ENCODE data around the gene RBM38. TPM values are rescaled to one million over a fixed set of nuclear protein-coding genes. Genes with fewer than 3 reads are reported as not detected.

Gene RBM38
- total and polyA plus RNA-seq, 10 of the 15 experiments (the other 5 are each of a cell fraction or from before 2014, with no cell fraction given), result 0.32 to 118 (median 25.2) TPM

GRCh38 chr20:57411406-57412283, 20.4 kb downstream of the RBM38 start:
- 76% methylated on average over 30 of the region's 31 CpGs for WGBS (ENCODE audit: insufficient coverage, insufficient replicate concordance, low lambda C conversion rate, missing lambda C conversion rate)
- no peaks in the 10 kb centered on the region for H3K27me3 ChIP-seq (replicated peaks in 1 of 2; ENCODE audit: control insufficient read depth in 2 of 2, insufficient read depth in 2 of 2, low read length in 1 of 2)
- no peaks in the 10 kb centered on the region for H3K79me2 ChIP-seq (ENCODE audit: control insufficient read depth, insufficient read depth, low read length)
- H3K36me3 ChIP-seq (ENCODE audit: control insufficient read depth in 2 of 2, insufficient read depth in 2 of 2, low read length in 1 of 2), result peaks cover 11 to 20% of the 10 kb centered on the region in 2 experiments; a peak in 3 of 4 replicates
- ChIA-PET POLR2A (interaction anchor here (1.0 to 2.0 kb wide), 5 partner anchors 10 to 82 kb away, joined by 3 to 7 read pairs (median 3); no protein-coding TSS in a partner anchor), SMC1A (ENCODE audit: uncharacterized antibody, unreplicated experiment) (interaction anchor here (0.8 to 3.3 kb wide), 10 partner anchors 12 to 82 kb away, joined by 3 to 8 read pairs (median 4); no protein-coding TSS in a partner anchor), CTCF (interaction anchor here (1.0 to 2.1 kb wide), 5 partner anchors 13 to 87 kb away, joined by 3 to 8 read pairs (median 5); no protein-coding TSS in a partner anchor), RAD21 (ENCODE audit: unreplicated experiment) (interaction anchor here (0.8 to 2.5 kb wide), 9 partner anchors 11 to 71 kb away, joined by 3 to 20 read pairs (median 7); no protein-coding TSS in a partner anchor)
- TF ChIP-seq ATF2 (IDR thresholded peaks at IDR 0.05; ENCODE audit: low read length) (no peak), POLR2A (IDR thresholded peaks at IDR 0.05; ENCODE audit: low read depth, low read length) (0 out of 2 replicates have a peak, but pooled peaks have one; percentile 10)
- DNase-seq (ENCODE audit: low read depth, low spot score), result no peak
- intact Hi-C loops (cut with micrococcal nuclease; ENCODE audit: unreplicated experiment), result no loop called here
- no peak overlapping the region for H3K4me3 ChIP-seq
- H3K27ac ChIP-seq (ENCODE audit: control insufficient read depth, insufficient read depth), result no peak overlapping the region
- no peaks in the 10 kb centered on the region for H3K4me1 ChIP-seq (ENCODE audit: control insufficient read depth, insufficient read depth, low read length)
- no peak overlapping the region for H3K4me2 ChIP-seq (ENCODE audit: control insufficient read depth, insufficient read depth)
- no peak overlapping the region for H3K9ac ChIP-seq (ENCODE audit: control insufficient read depth, insufficient read depth, low read length)
- in situ Hi-C loops (cut with MboI), result no loop called here
- no TSS peak for BruUV-seq (replicated peaks)
- peaks cover 2% of the 10 kb centered on the region; the same call in 1 of the 2 replicates for H4K20me1 ChIP-seq (ENCODE audit: control insufficient read depth, insufficient read depth)
- no peak for FAIRE-seq
- H3K9me3 ChIP-seq (replicated peaks; ENCODE audit: control insufficient read depth, insufficient read depth, low read length), result no peaks in the 10 kb centered on the region
- peak; percentile 35 for ATAC-seq
- H2AFZ ChIP-seq (ENCODE audit: control insufficient read depth, low read depth, low read length), result no peak overlapping the region

Data from GM12878 (cell line).